H1 (cell line): Measurements from ENCODE around the gene EXOC6. TPM values are rescaled to one million over a fixed set of nuclear protein-coding genes. Genes with fewer than 3 reads are reported as not detected.

ENCODE experiments used
- ATF3 ChIP-seq: IDR thresholded peaks from 2 replicates; pipeline ENCODE4 v1.6.1; 2011; ENCODE audit warnings: low read depth, mild to moderate bottlenecking, low read length; ENCODE audit not compliant: insufficient read depth
- CBX5 ChIP-seq: fragments of 300-800, 300-1000 bp; sonication (generic); IDR thresholded peaks from 2 replicates; pipeline ENCODE4 v1.7.1; 2016; ENCODE audit warnings: antibody characterized with exemption, low read length, low read depth
- CTBP2 ChIP-seq: IDR thresholded peaks from 2 replicates; pipeline ENCODE4 v1.7.0; 2011; ENCODE audit warnings: borderline replicate concordance, mild to moderate bottlenecking, moderate library complexity, mixed read lengths, low read length; ENCODE audit not compliant: insufficient read depth, insufficient read length
- GABPA ChIP-seq: IDR thresholded peaks from 2 replicates; pipeline ENCODE4 v1.6.1; 2011; ENCODE audit warnings: mild to moderate bottlenecking, low read length, moderate library complexity, borderline replicate concordance; ENCODE audit not compliant: insufficient read depth
- KDM1A ChIP-seq: fragments of 200-600, 300-600 bp; sonication (generic); IDR thresholded peaks from 2 replicates; pipeline ENCODE4 v1.7.1; 2016; ENCODE audit warnings: mild to moderate bottlenecking, low read length, borderline replicate concordance
- TCF12 ChIP-seq: IDR thresholded peaks from 2 replicates; pipeline ENCODE4 v1.6.1; 2011; ENCODE audit warnings: low read depth, mild to moderate bottlenecking, low read length
- polyA plus RNA-seq, 7 experiments: library from polyadenylated mRNA; depleted of rRNA in 3 of 7; stranded (reverse) in 5 of 7; unstranded in 2 of 7; fragments of >200 nt in 5 of 7; fragments of 200-250 nt in 2 of 7; gene quantifications; 1 replicate in 5 of 7; 2 replicates in 1 of 7; 4 replicates in 1 of 7; pipeline versions ENCODE4 v1.2.1 to v1.2.3, GENCODE V29; 2011 to 2013; ENCODE audit warnings: missing spikeins in 2 of 7, mixed read lengths in 2 of 7
- total RNA-seq: library from RNA; stranded (reverse); fragmentation: NEBNext Ultra II Directional; extraction: Animal tissue kit (Norgen Biotek cat#: 25700); gene quantifications from 2 replicates; pipeline ENCODE4 v1.2.1, GENCODE V29; 2021

EXOC6 gene
- total and polyA plus RNA-seq, 2 of the 8 experiments (the other 6 are each of a cell fraction or from before 2014, with no cell fraction given), result 1.7 to 4.5 TPM

DNA sequence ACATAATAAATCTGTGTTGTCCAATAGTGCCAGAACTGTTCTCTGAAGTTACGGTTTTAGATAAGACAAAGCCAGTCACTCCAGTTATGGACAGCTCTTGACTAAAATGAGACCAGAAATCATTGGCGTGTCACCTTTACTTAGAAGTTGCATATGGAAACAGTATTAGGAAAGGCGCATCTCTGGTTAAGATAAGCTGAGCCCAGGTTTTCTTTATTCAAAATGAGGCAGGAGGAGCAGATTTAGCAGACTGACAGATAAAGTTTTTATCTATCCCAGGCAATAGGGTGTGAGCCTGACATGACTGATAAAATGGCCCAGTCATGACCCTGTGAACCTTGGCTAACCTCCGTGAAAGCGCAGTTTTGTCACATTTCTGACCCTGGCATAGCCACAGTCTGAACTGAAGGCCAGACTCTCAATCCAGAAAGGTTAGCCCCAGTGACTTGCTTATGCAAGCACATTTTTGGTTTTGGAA lies 229.6 kb downstream of the EXOC6 start (continued):
- no peak for TF ChIP-seq ATF3
- TF ChIP-seq CBX5, result no peak
- TF ChIP-seq GABPA, result no peak
- no peak for TF ChIP-seq TCF12
- TF ChIP-seq KDM1A, result no peak
- no peak for TF ChIP-seq CTBP2
